Measurements from ENCODE around the gene CASD1. TPM values are rescaled to one million over a fixed set of nuclear protein-coding genes. Genes with fewer than 3 reads are reported as not detected.

Gene CASD1
- polyA plus RNA-seq, 1 donor (not counting 4 experiments of a cell fraction or from before 2014, with no cell fraction given) = 7.1 TPM

DNA sequence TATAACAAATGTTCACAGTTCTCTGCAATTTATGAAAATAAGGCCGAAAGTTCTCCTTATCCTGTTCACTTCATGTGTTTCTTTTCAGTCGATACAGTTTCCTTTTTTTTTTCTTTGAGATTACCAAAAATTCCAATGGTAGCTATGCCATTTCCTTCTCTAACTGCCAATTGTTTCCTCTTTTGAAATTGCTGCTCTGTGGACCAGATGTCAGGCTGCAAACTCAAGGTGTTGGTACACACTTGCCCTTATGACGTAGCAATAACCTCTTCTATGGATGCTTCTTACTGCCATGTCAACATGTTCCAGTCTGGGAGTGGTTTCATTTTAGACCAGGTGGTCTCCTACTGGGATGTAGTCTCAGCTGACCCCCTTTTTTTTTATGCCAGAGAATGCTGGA is 52.9 kb downstream of the CASD1 start:
- H3K9me1 ChIP-seq (ENCODE audit: control insufficient read depth, extremely low read depth, insufficient read depth, low read length) = no peaks in the 10 kb centered on the region
- H3K4me2 ChIP-seq (ENCODE audit: control insufficient read depth, extremely low read depth, insufficient read depth, low read depth, low read length) = no peak overlapping the region
- no peak for TF ChIP-seq EZH2 (IDR thresholded peaks at IDR 0.05; ENCODE audit: low read length)
- TF ChIP-seq, protein P1, sequence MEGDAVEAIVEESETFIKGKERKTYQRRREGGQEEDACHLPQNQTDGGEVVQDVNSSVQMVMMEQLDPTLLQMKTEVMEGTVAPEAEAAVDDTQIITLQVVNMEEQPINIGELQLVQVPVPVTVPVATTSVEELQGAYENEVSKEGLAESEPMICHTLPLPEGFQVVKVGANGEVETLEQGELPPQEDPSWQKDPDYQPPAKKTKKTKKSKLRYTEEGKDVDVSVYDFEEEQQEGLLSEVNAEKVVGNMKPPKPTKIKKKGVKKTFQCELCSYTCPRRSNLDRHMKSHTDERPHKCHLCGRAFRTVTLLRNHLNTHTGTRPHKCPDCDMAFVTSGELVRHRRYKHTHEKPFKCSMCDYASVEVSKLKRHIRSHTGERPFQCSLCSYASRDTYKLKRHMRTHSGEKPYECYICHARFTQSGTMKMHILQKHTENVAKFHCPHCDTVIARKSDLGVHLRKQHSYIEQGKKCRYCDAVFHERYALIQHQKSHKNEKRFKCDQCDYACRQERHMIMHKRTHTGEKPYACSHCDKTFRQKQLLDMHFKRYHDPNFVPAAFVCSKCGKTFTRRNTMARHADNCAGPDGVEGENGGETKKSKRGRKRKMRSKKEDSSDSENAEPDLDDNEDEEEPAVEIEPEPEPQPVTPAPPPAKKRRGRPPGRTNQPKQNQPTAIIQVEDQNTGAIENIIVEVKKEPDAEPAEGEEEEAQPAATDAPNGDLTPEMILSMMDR (optimal IDR thresholded peaks at IDR 0.05 in 1 of 3, IDR thresholded peaks at IDR 0.05 in 1 of 3, conservative IDR thresholded peaks at IDR 0.05 in 1 of 3; ENCODE audit: extremely low read depth in 1 of 3, insufficient read depth in 2 of 3, low read length in 3 of 3) = no peak
- H3K27ac ChIP-seq (ENCODE audit: control insufficient read depth, insufficient read depth, low read length) = no peak overlapping the region
- H3K9me3 ChIP-seq (ENCODE audit: control insufficient read depth, low read depth, low read length) = no peaks in the 10 kb centered on the region
- no peak for DNase-seq (ENCODE audit: low read depth, low spot score)
- no peaks in the 10 kb centered on the region for H3K27me3 ChIP-seq (ENCODE audit: control insufficient read depth, extremely low read depth, insufficient read depth, low read length)
- no peaks in the 10 kb centered on the region for H4K20me1 ChIP-seq (ENCODE audit: control insufficient read depth, extremely low read depth, insufficient read depth, low read length)
- no peaks in the 10 kb centered on the region for H3K79me2 ChIP-seq (ENCODE audit: control insufficient read depth, insufficient read depth, low read length)
- H3K36me3 ChIP-seq (ENCODE audit: control insufficient read depth in 2 of 2, extremely low read depth in 1 of 2, insufficient read depth in 2 of 2, low read length in 2 of 2) = no peaks in the 10 kb centered on the region
- no peak overlapping the region for H3K4me3 ChIP-seq (ENCODE audit: control insufficient read depth in 2 of 3, extremely low read depth in 1 of 3, insufficient read depth in 2 of 3, low read depth in 1 of 3, low read length in 3 of 3)
- H3K9ac ChIP-seq (ENCODE audit: control insufficient read depth, extremely low read depth, insufficient read depth, low read length) = no peak overlapping the region
- H2AFZ ChIP-seq (ENCODE audit: control insufficient read depth, low read length) = no peak overlapping the region
- dilution Hi-C loops (cut with MboI; ENCODE audit: extremely low pct_ligation_motif_present, low sequenced_read_pairs) = no loop called here
- H3K4me1 ChIP-seq (ENCODE audit: control insufficient read depth, extremely low read depth, insufficient read depth, low read length) = no peaks in the 10 kb centered on the region
- no peak for FAIRE-seq

DNA sequence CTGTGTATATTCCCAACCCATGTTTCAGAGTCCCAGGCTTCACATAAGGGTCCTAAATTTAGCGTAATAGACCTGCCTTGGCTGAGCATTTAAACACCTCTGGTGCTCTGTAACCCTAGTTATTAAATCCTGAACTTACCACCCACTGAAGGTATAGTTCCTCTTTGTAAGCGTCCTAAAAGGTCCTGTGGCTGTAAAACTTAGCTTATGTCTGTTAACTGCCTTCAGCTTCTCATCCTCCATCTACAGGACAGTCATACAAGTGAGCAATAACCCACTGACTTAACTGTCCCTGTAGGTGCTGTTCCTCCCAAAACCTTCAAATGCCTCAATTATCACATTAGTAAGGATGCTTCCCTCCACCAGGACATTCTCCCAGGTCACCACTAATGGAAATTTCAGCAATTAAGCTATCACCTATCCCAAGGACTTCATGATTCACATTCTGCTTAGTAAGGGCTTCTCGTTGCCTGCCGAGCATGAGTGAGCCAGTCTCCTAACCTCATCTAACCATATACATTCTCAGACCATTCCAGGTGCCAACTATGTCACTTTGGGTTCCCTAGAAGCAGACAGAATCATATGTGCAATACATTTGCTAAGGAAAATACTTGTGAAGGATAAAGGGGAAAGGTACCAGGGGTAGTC is 55.8 kb downstream of the CASD1 start:
- Histone ChIP-seq H3K79me2 (ENCODE audit: control insufficient read depth, insufficient read depth, low read length) (no peaks in the 10 kb centered on the region), H3K27me3 (ENCODE audit: control insufficient read depth, extremely low read depth, insufficient read depth, low read length) (no peaks in the 10 kb centered on the region), H3K9me1 (ENCODE audit: control insufficient read depth, extremely low read depth, insufficient read depth, low read length) (no peaks in the 10 kb centered on the region), H3K4me2 (ENCODE audit: control insufficient read depth, extremely low read depth, insufficient read depth, low read depth, low read length) (no peak overlapping the region), H3K9ac (ENCODE audit: control insufficient read depth, extremely low read depth, insufficient read depth, low read length) (no peak overlapping the region), H2AFZ (ENCODE audit: control insufficient read depth, low read length) (no peak overlapping the region), H3K36me3 (ENCODE audit: control insufficient read depth in 2 of 2, extremely low read depth in 1 of 2, insufficient read depth in 2 of 2, low read length in 2 of 2) (no peaks in the 10 kb centered on the region), H3K4me3 (ENCODE audit: control insufficient read depth in 2 of 3, extremely low read depth in 1 of 3, insufficient read depth in 2 of 3, low read depth in 1 of 3, low read length in 3 of 3) (no peak overlapping the region), H3K27ac (ENCODE audit: control insufficient read depth, insufficient read depth, low read length) (no peak overlapping the region), H3K4me1 (ENCODE audit: control insufficient read depth, extremely low read depth, insufficient read depth, low read length) (no peaks in the 10 kb centered on the region), H3K9me3 (ENCODE audit: control insufficient read depth, low read depth, low read length) (no peaks in the 10 kb centered on the region), H4K20me1 (ENCODE audit: control insufficient read depth, extremely low read depth, insufficient read depth, low read length) (no peaks in the 10 kb centered on the region)
- dilution Hi-C loops (cut with MboI; ENCODE audit: extremely low pct_ligation_motif_present, low sequenced_read_pairs) = no loop called here
- no peak for TF ChIP-seq EZH2 (IDR thresholded peaks at IDR 0.05; ENCODE audit: low read length)
- TF ChIP-seq, protein P1 (optimal IDR thresholded peaks at IDR 0.05 in 1 of 3, IDR thresholded peaks at IDR 0.05 in 1 of 3, conservative IDR thresholded peaks at IDR 0.05 in 1 of 3; ENCODE audit: extremely low read depth in 1 of 3, insufficient read depth in 2 of 3, low read length in 3 of 3) = no peak
- DNase-seq (ENCODE audit: low read depth, low spot score) (no peak), FAIRE-seq (no peak)

All from keratinocyte (primary cell).